HEK293 (cell line): ENCODE measurements around the gene APLP1.
A peak's percentile ranks its signal among the peaks of the same experiment; 100 is the strongest.

ENCODE experiments used
- CTCF ChIA-PET: fragments of 350-600 bp; formaldehyde crosslinking; extraction: SDS; loops from one replicate; lab custom pipeline; 2021; ENCODE audit warnings: antibody characterized with exemption; lab: Yijun Ruan, JAX
- POLR2A ChIA-PET: fragments of 300-600 bp; formaldehyde crosslinking; extraction: SDS; loops from one replicate; lab custom pipeline; 2020; ENCODE audit warnings: antibody characterized with exemption, inconsistent platforms; lab: Yijun Ruan, JAX
- H3K27ac ChIP-seq: fragments of 200-500 bp; sonication (Bioruptor generic); 2 replicates; pipeline ENCODE4 v1.5.1; 2014; ENCODE audit warnings: low read depth, low read length, control low read depth, inconsistent platforms; ENCODE audit errors: extremely low read depth
- H3K36me3 ChIP-seq, 2 experiments: fragments of 200-500 bp in 1 of 2; sonication (Bioruptor generic) in 1 of 2; 1 replicate in 1 of 2; 2 replicates in 1 of 2; pipeline ENCODE4 v1.5.1; 2014 to 2017; ENCODE audit warnings: inconsistent platforms in 2 of 2, low read length in 2 of 2; ENCODE audit not compliant: control insufficient read depth in 2 of 2, insufficient read depth in 1 of 2
- H3K4me1 ChIP-seq: fragments of 200-500 bp; sonication (Bioruptor generic); 2 replicates; pipeline ENCODE4 v1.5.1; 2014; ENCODE audit warnings: mild to moderate bottlenecking, low read length, inconsistent platforms; ENCODE audit not compliant: control insufficient read depth, insufficient read depth
- H3K4me3 ChIP-seq: 2 replicates; pipeline ENCODE4 v1.5.1; 2011; ENCODE audit warnings: low read depth, mild to moderate bottlenecking, control low read depth, low read length, moderate library complexity
- H3K9me3 ChIP-seq: fragments of 200-500 bp; sonication (Bioruptor generic); 2 replicates; pipeline ENCODE4 v1.5.1; 2014; ENCODE audit warnings: low read depth, low read length, inconsistent platforms; ENCODE audit not compliant: control insufficient read depth, insufficient read depth
- EGR2 ChIP-seq: fragments of 450-650 bp; formaldehyde crosslinking; IDR thresholded peaks from 2 replicates; pipeline ENCODE4 v1.5.1; 2016; ENCODE audit warnings: low read depth, missing biosample characterization, missing genetic modification characterization
- HOXA7 ChIP-seq: sonication (generic); formaldehyde crosslinking; IDR thresholded peaks from 2 replicates; pipeline ENCODE4 v1.8.1; 2022; ENCODE audit warnings: missing genetic modification reagents, borderline replicate concordance
- IKZF3 ChIP-seq: fragments of 450-650 bp; IDR thresholded peaks from 2 replicates; pipeline ENCODE4 v1.5.0; 2018; ENCODE audit warnings: missing biosample characterization, mild to moderate bottlenecking, missing genetic modification characterization, moderate library complexity
- KLF16 ChIP-seq: fragments of 450-650 bp; formaldehyde crosslinking; IDR thresholded peaks from 2 replicates; pipeline ENCODE4 v1.5.1; 2017; ENCODE audit warnings: missing biosample characterization, missing genetic modification characterization
- KLF8 ChIP-seq: fragments of 450-650 bp; formaldehyde crosslinking; IDR thresholded peaks from 2 replicates; pipeline ENCODE4 v1.5.1; 2016; ENCODE audit warnings: missing biosample characterization, missing genetic modification characterization
- MYNN ChIP-seq: fragments of 450-650 bp; formaldehyde crosslinking; IDR thresholded peaks from 2 replicates; pipeline ENCODE4 v1.5.1; 2016; ENCODE audit warnings: missing biosample characterization, missing genetic modification characterization, borderline replicate concordance
- ZBTB10 ChIP-seq: fragments of 450-650 bp; formaldehyde crosslinking; IDR thresholded peaks from 2 replicates; pipeline ENCODE4 v1.5.1; 2016; ENCODE audit warnings: missing biosample characterization, missing genetic modification characterization
- ZFHX2 ChIP-seq: fragments of 450-650 bp; formaldehyde crosslinking; conservative IDR thresholded peaks from 2 replicates; pipeline ENCODE4 v1.5.1; 2016; ENCODE audit warnings: missing biosample characterization, missing genetic modification characterization
- ZFP37 ChIP-seq: fragments of 450-650 bp; formaldehyde crosslinking; IDR thresholded peaks from 2 replicates; pipeline ENCODE4 v1.5.1; 2016; ENCODE audit warnings: missing biosample characterization, missing genetic modification characterization
- ZIC2 ChIP-seq: fragments of 450-650 bp; formaldehyde crosslinking; IDR thresholded peaks from 2 replicates; pipeline ENCODE4 v1.5.1; 2016; ENCODE audit warnings: missing biosample characterization, missing genetic modification characterization
- ZNF155 ChIP-seq: fragments of 450-650 bp; formaldehyde crosslinking; IDR thresholded peaks from 2 replicates; pipeline ENCODE4 v1.5.1; 2016; ENCODE audit warnings: missing biosample characterization, missing genetic modification characterization
- ZNF19 ChIP-seq: fragments of 450-650 bp; formaldehyde crosslinking; IDR thresholded peaks from 2 replicates; pipeline ENCODE4; 2016; ENCODE audit warnings: missing biosample characterization, missing genetic modification characterization, low read depth
- ZNF23 ChIP-seq: fragments of 450-650 bp; formaldehyde crosslinking; IDR thresholded peaks from 2 replicates; pipeline ENCODE4 v1.5.1; 2016; ENCODE audit warnings: missing biosample characterization, missing genetic modification characterization, borderline replicate concordance
- ZNF37A ChIP-seq: fragments of 450-650 bp; IDR thresholded peaks from 2 replicates; pipeline ENCODE4 v1.5.1; 2018; ENCODE audit warnings: missing biosample characterization, missing genetic modification characterization
- ZNF518A ChIP-seq: fragments of 450-650 bp; formaldehyde crosslinking; conservative IDR thresholded peaks from 2 replicates; pipeline ENCODE4 v1.5.1; 2016; ENCODE audit warnings: low read depth, missing biosample characterization, missing genetic modification characterization
- ZNF76 ChIP-seq: fragments of 450-650 bp; formaldehyde crosslinking; IDR thresholded peaks from 2 replicates; pipeline ENCODE4; 2016; ENCODE audit warnings: low read depth, missing biosample characterization, missing genetic modification characterization, borderline replicate concordance
- TF ChIP-seq, protein P1 (sequence below): fragments of 450-650 bp; formaldehyde crosslinking; IDR thresholded peaks from 2 replicates; pipeline ENCODE4 v1.5.1; 2016; ENCODE audit warnings: missing biosample characterization, missing genetic modification characterization
- TF ChIP-seq, protein P2 (sequence below): fragments of 450-650 bp; formaldehyde crosslinking; IDR thresholded peaks from 2 replicates; pipeline ENCODE4 v1.5.1; 2016; ENCODE audit warnings: missing biosample characterization, missing genetic modification characterization
- TF ChIP-seq, protein P3 (sequence below): fragments of 450-650 bp; formaldehyde crosslinking; IDR thresholded peaks from 2 replicates; pipeline ENCODE4 v1.5.1; 2016; ENCODE audit warnings: missing biosample characterization, missing genetic modification characterization
- TF ChIP-seq, protein P4 (sequence below): fragments of 450-650 bp; formaldehyde crosslinking; IDR thresholded peaks from 2 replicates; pipeline ENCODE4 v1.5.1; 2016; ENCODE audit warnings: missing biosample characterization, missing genetic modification characterization

The APLP1 gene

DNA sequence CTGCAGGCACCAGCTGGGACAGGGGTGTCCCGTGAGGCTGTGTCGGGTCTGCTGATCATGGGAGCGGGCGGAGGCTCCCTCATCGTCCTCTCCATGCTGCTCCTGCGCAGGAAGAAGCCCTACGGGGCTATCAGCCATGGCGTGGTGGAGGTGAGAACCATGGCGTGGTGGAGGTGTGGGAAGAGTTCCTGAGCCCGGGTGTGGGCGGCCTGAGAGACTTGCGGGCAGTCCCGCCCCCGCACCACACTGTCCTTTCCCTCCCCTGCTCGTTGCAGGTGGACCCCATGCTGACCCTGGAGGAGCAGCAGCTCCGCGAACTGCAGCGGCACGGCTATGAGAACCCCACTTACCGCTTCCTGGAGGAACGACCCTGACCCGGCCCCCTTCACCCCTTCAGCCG, 10.7 kb downstream of the APLP1 start:
- Histone ChIP-seq H3K36me3 (peaks cover 0 to 17% of the 10 kb centered on the region in 2 experiments; a peak in 2 of 3 replicates), H3K9me3 (no peaks in the 10 kb centered on the region; the same call in 1 of the 2 replicates), H3K27ac (no peak overlapping the region), H3K4me3 (no peak overlapping the region), H3K4me1 (peaks cover 7% of the 10 kb centered on the region)
- ChIA-PET CTCF (interaction anchor here (0.6 to 8.8 kb wide), 4 partner anchors 10 to 97 kb away, joined by 3 to 185 read pairs (median 8); partner anchors contain the start of gene APLP1), POLR2A (interaction anchor here (0.5 to 1.9 kb wide), 9 partner anchors 10 to 236 kb away, joined by 3 to 25 read pairs (median 3); partner anchors contain the start of genes APLP1, LIN37, NFKBID and POLR2I)
- TF ChIP-seq ZIC2 (tag by site-specific recombination) (no peak), ZFHX2 (tag by site-specific recombination) (peak; percentile 75), HOXA7 (CRISPR knock-in tag) (no peak), ZNF19 (tag by site-specific recombination) (no peak), ZNF518A (tag by site-specific recombination) (no peak), ZNF23 (tag by site-specific recombination) (no peak), EGR2 (tag by site-specific recombination) (peak; percentile 68)
- TF ChIP-seq, protein P1, sequence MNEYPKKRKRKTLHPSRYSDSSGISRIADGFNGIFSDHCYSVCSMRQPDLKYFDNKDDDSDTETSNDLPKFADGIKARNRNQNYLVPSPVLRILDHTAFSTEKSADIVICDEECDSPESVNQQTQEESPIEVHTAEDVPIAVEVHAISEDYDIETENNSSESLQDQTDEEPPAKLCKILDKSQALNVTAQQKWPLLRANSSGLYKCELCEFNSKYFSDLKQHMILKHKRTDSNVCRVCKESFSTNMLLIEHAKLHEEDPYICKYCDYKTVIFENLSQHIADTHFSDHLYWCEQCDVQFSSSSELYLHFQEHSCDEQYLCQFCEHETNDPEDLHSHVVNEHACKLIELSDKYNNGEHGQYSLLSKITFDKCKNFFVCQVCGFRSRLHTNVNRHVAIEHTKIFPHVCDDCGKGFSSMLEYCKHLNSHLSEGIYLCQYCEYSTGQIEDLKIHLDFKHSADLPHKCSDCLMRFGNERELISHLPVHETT (tag by site-specific recombination) = no peak
- TF ChIP-seq, protein P2, sequence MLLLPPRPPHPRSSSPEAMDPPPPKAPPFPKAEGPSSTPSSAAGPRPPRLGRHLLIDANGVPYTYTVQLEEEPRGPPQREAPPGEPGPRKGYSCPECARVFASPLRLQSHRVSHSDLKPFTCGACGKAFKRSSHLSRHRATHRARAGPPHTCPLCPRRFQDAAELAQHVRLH = no peak

DNA sequence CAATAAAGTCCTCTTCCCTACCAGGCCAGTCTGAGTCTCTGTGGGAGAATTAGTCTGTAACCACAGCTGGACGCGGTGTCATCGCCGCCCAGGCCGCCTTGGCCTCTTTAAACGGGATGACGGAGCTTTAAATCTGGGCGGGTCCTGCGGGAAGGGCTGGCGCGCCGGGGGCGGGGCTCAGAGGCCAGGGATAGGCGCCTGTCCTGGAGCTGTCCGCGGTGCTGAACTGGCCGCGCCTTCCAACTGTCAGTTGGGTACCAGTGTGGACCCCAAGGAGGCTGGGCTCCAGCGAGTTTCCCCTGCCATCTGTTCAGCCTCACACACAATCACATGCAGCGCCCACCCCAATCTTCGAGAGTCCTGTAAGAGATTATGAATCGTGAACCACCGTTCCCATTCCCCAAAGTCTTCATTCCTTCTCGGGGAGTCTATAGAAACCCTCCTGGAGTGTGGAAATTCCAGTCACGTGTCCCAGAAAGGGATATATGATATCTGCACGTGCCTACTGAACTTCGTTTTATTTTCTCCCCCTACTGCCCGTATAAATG, 11.5 kb downstream of the APLP1 start:
- H3K27ac ChIP-seq = no peak overlapping the region
- H3K36me3 ChIP-seq = peaks cover 0 to 12% of the 10 kb centered on the region in 2 experiments; a peak in 2 of 3 replicates
- H3K4me3 ChIP-seq = no peak overlapping the region
- POLR2A ChIA-PET = interaction anchor here (0.5 to 1.9 kb wide), 10 partner anchors 11 to 235 kb away, joined by 3 to 25 read pairs (median 3); partner anchors contain the start of genes APLP1, LIN37, NFKBID and POLR2I
- H3K9me3 ChIP-seq = no peaks in the 10 kb centered on the region; the same call in 1 of the 2 replicates
- peaks cover 7% of the 10 kb centered on the region for H3K4me1 ChIP-seq
- CTCF ChIA-PET = interaction anchor here (0.6 to 8.8 kb wide), 7 partner anchors 11 to 96 kb away, joined by 3 to 185 read pairs (median 3); partner anchors contain the start of gene APLP1
- TF ChIP-seq KLF8 (tag by site-specific recombination) (peak; percentile 98), KLF16 (tag by site-specific recombination) (peak; percentile 99), ZNF155 (tag by site-specific recombination) (no peak), ZNF37A (tag by site-specific recombination) (no peak), ZNF76 (tag by site-specific recombination) (no peak; the same call in 1 of the 2 replicates), MYNN (tag by site-specific recombination) (no peak), ZBTB10 (peak; percentile 95), IKZF3 (tag by site-specific recombination) (peak; percentile 87; the same call in 1 of the 2 replicates), ZFP37 (tag by site-specific recombination) (peak; percentile 89)
- TF ChIP-seq, protein P3, sequence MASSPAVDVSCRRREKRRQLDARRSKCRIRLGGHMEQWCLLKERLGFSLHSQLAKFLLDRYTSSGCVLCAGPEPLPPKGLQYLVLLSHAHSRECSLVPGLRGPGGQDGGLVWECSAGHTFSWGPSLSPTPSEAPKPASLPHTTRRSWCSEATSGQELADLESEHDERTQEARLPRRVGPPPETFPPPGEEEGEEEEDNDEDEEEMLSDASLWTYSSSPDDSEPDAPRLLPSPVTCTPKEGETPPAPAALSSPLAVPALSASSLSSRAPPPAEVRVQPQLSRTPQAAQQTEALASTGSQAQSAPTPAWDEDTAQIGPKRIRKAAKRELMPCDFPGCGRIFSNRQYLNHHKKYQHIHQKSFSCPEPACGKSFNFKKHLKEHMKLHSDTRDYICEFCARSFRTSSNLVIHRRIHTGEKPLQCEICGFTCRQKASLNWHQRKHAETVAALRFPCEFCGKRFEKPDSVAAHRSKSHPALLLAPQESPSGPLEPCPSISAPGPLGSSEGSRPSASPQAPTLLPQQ (tag by site-specific recombination) = peak; percentile 96
- TF ChIP-seq, protein P4, sequence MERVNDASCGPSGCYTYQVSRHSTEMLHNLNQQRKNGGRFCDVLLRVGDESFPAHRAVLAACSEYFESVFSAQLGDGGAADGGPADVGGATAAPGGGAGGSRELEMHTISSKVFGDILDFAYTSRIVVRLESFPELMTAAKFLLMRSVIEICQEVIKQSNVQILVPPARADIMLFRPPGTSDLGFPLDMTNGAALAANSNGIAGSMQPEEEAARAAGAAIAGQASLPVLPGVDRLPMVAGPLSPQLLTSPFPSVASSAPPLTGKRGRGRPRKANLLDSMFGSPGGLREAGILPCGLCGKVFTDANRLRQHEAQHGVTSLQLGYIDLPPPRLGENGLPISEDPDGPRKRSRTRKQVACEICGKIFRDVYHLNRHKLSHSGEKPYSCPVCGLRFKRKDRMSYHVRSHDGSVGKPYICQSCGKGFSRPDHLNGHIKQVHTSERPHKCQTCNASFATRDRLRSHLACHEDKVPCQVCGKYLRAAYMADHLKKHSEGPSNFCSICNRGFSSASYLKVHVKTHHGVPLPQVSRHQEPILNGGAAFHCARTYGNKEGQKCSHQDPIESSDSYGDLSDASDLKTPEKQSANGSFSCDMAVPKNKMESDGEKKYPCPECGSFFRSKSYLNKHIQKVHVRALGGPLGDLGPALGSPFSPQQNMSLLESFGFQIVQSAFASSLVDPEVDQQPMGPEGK (tag by site-specific recombination) = peak; percentile 87
